Measurements from ENCODE around the gene ATP8B4.

Gene ATP8B4

GRCh38 chr15:50131617-50132016, 12.6 kb upstream of the ATP8B4 start:
- Histone ChIP-seq H3K4me3 (no peak overlapping the region), H3K27ac (no peak overlapping the region)
- no peak for TF ChIP-seq CTCF (IDR thresholded peaks at IDR 0.05)
- DNase-seq (ENCODE audit: low spot score): no peak

- no peak for TF ChIP-seq CTCF (IDR thresholded peaks at IDR 0.05)
- Histone ChIP-seq H3K27ac (no peak overlapping the region), H3K4me3 (no peak overlapping the region)
- no peak for DNase-seq (ENCODE audit: low spot score)
Observed at GRCh38 chr15:50128266-50128665, 9.2 kb upstream of the ATP8B4 start.

GRCh38 chr15:50127255-50127777, 8.3 kb upstream of the ATP8B4 start:
- Histone ChIP-seq H3K27ac (no peak overlapping the region), H3K4me3 (no peak overlapping the region)
- TF ChIP-seq CTCF (IDR thresholded peaks at IDR 0.05): no peak
- DNase-seq (ENCODE audit: low spot score): no peak

- no peak for DNase-seq (ENCODE audit: low spot score)
- H3K27ac ChIP-seq: no peak overlapping the region
- no peak for TF ChIP-seq CTCF (IDR thresholded peaks at IDR 0.05)
- no peak overlapping the region for H3K4me3 ChIP-seq
Observed at GRCh38 chr15:50126072-50126471, 7.0 kb upstream of the ATP8B4 start.

- Histone ChIP-seq H3K27ac (no peak overlapping the region), H3K4me3 (no peak overlapping the region)
- no peak for DNase-seq (ENCODE audit: low spot score)
- no peak for TF ChIP-seq CTCF (IDR thresholded peaks at IDR 0.05)
Observed at GRCh38 chr15:50124631-50125030, 5.6 kb upstream of the ATP8B4 start.

GRCh38 chr15:50123861-50124557, 5.0 kb upstream of the ATP8B4 start:
- no peak for TF ChIP-seq CTCF (IDR thresholded peaks at IDR 0.05)
- no peak for DNase-seq (ENCODE audit: low spot score)
- Histone ChIP-seq H3K4me3 (no peak overlapping the region), H3K27ac (no peak overlapping the region)

GRCh38 chr15:50120729-50121128, 1.7 kb upstream of the ATP8B4 start:
- Histone ChIP-seq H3K27ac (no peak overlapping the region), H3K4me3 (no peak overlapping the region)
- no peak for DNase-seq (ENCODE audit: low spot score)
- TF ChIP-seq CTCF (IDR thresholded peaks at IDR 0.05): no peak

Measured in coronary artery (tissue), 2 donors.